Measurements from ENCODE around the gene SPATA24. TPM values are rescaled to one million over a fixed set of nuclear protein-coding genes. Genes with fewer than 3 reads are reported as not detected.

The SPATA24 gene
- total and polyA plus RNA-seq, 4 donors, result 1.8 to 2.7 (median 2.5) TPM

DNA sequence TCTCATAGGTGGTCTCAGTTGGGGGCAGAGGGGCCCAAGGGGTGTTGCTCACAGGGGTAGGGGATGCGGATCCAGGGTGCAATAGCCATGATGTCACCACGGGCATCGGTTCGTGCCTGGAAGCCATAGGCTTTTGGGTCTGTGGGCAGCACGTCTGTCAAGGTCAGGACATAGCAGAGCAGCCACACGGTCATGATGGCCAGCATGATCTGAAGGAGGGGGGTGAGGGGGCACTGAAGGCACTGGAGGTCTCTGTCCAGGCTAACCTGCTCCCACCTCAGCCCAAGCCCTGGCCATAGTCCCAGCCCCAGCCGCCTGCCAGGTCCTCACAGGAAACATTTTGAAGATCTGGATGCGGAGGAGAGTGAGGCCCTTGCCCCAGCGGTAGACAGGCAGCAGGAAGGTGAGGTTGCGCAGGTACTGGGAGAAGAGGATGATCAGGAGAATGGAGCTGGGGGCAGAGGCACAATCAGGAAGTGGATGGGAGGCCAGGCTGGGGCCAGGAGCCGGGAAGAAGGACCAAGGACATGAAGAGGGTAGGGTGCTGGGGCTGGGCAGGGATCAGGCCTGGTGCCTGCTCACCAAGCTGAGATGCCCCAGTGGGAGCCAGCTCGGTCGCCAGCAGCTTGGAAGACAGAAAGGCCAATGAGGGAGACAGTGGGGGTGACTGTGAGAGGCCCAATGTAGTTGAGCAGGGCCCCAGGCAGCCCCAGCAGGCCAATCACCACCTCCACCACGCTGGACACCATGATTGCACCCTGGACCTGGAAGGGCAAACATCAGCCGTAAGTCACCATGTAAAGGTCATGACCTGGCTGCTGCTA is 24.1 kb downstream of the SPATA24 start:
- TF ChIP-seq SP1 (IDR thresholded peaks at IDR 0.05) (no peak), ATF3 (IDR thresholded peaks at IDR 0.05) (no peak), TAF1 (conservative IDR thresholded peaks at IDR 0.05) (no peak), HNF4A (conservative IDR thresholded peaks at IDR 0.05) (no peak), RXRA (IDR thresholded peaks at IDR 0.05) (no peak), YY1 (IDR thresholded peaks at IDR 0.05) (no peak), GABPA (IDR thresholded peaks at IDR 0.05 in 1 of 2, conservative IDR thresholded peaks at IDR 0.05 in 1 of 2) (no peak), FOXA2 (IDR thresholded peaks at IDR 0.05) (no peak), HNF4G (IDR thresholded peaks at IDR 0.05) (no peak), JUND (IDR thresholded peaks at IDR 0.05) (no peak), REST (IDR thresholded peaks at IDR 0.05) (no peak), EGR1 (IDR thresholded peaks at IDR 0.05; ENCODE audit: low read depth in 2 of 2) (no peak), NR2F2 (IDR thresholded peaks at IDR 0.05) (no peak), RAD21 (IDR thresholded peaks at IDR 0.05) (no peak), FOXA1 (IDR thresholded peaks at IDR 0.05) (no peak), CTCF (IDR thresholded peaks at IDR 0.05; ENCODE audit: low read depth, low read length, missing input control) (no peak)
- TF ChIP-seq, protein P1, sequence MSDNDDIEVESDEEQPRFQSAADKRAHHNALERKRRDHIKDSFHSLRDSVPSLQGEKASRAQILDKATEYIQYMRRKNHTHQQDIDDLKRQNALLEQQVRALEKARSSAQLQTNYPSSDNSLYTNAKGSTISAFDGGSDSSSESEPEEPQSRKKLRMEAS (IDR thresholded peaks at IDR 0.05), result no peak
- TF ChIP-seq, protein P2, sequence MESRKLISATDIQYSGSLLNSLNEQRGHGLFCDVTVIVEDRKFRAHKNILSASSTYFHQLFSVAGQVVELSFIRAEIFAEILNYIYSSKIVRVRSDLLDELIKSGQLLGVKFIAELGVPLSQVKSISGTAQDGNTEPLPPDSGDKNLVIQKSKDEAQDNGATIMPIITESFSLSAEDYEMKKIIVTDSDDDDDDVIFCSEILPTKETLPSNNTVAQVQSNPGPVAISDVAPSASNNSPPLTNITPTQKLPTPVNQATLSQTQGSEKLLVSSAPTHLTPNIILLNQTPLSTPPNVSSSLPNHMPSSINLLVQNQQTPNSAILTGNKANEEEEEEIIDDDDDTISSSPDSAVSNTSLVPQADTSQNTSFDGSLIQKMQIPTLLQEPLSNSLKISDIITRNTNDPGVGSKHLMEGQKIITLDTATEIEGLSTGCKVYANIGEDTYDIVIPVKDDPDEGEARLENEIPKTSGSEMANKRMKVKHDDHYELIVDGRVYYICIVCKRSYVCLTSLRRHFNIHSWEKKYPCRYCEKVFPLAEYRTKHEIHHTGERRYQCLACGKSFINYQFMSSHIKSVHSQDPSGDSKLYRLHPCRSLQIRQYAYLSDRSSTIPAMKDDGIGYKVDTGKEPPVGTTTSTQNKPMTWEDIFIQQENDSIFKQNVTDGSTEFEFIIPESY (IDR thresholded peaks at IDR 0.05), result no peak
- Histone ChIP-seq H3K4me1 (ENCODE audit: control insufficient read depth in 4 of 4, insufficient read depth in 4 of 4, low read length in 3 of 4) (peaks cover 13 to 29% (median 24%) of the 10 kb centered on the region in 4 donors), H3K36me3 (ENCODE audit: control insufficient read depth in 4 of 4, insufficient read depth in 3 of 4, low read depth in 1 of 4, low read length in 3 of 4) (peaks cover 0 to 14% (median 10%) of the 10 kb centered on the region in 4 donors), H3K27me3 (ENCODE audit: control insufficient read depth in 4 of 4, insufficient read depth in 4 of 4, low read length in 3 of 4) (no peaks in the 10 kb centered on the region), H3K4me3 (ENCODE audit: low read depth in 1 of 3, low read length in 3 of 3) (no peak overlapping the region), H3K9ac (ENCODE audit: low read depth in 1 of 2, low read length in 2 of 2) (no peak overlapping the region), H3K9me3 (ENCODE audit: control insufficient read depth in 4 of 4, low read length in 3 of 4) (no peaks in the 10 kb centered on the region), H3K27ac (ENCODE audit: low read depth in 1 of 2, low read length in 2 of 2) (no peak overlapping the region)
- 89% methylated on average over 15 of the region's 15 CpGs for WGBS
- no peak for DNase-seq (ENCODE audit: low spot score)
